Measurements from ENCODE around the gene DDX42.
"Not testable (repeated sequence)": the region's sequence is repeated elsewhere in the genome, so short reads cannot be mapped to it uniquely, and the experiment has no call there.

DDX42 gene

DNA sequence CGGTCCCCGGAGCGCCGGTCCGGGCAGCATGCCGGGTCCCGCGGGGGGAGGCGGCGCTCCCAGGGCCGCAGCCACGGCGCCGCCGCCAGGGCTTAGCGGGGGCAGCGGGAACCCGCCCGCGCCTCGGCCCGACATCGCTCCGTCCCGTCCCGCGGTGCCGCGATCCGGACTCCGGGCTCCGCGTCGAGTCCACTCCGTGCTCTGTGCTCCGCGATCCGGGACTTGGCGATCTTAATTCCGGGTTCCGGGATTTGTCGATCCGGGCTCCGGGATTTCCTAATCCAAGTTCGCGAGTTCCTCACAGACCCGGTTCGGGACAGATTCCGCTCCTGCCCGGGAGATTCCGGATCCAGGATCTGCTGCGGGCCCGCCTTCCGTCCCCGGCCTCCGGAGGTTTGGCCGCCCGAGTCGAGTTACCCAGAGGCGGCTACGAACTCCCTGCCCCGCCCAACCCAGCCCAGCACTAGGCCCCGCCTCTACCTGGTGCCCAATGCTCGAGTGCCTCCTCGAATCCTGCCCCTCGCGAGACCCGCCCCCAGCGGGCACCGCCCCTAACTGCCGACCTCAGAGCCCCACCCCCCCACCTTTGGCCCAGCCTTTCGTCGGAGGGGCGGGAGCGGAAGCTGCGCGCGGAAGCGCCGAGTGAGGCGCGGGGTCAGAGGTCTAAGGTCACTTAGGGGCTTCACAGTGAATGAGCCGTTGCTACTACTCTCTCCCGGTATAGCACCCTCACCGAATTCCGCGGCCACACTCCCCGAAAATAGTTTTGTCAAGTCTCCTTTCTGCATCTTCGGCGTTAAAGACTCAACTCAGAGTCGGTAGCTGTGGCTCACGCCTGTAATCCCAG is 68.8 kb downstream of the DDX42 start, which contains the start of gene SMARCD2:
Gene SMARCD2 (minus strand): TSS at position 146 of the 847 bp plus-strand sequence. CDS start 11 bp downstream, at position 135.
- peak; percentile 99 for DNase-seq

DNA sequence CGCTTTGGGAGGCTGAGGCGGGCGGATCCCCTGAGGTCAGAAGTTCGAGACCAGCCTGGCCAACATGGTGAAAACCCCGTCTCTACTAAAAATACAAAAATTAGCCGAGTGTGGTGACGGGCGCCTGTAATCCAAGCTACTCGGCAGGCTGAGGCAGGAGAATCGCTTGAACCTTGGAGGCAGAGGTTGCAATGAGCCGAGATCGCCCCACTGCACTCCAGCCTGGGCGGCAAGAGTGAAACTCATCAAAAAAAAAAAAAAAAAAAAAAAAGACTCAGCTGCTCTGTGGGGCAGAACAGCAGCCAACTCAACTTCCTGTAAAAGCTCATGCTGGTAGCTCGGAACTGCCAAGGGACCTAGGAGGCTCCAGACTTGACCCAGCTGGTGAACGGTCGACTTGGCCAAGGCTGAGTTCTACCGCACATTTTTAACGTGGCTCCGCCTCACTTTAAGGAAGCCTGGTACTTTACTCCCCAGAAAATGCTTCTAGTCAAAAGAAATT is 69.5 kb downstream of the DDX42 start:
- peak; percentile 70 for DNase-seq

DNA sequence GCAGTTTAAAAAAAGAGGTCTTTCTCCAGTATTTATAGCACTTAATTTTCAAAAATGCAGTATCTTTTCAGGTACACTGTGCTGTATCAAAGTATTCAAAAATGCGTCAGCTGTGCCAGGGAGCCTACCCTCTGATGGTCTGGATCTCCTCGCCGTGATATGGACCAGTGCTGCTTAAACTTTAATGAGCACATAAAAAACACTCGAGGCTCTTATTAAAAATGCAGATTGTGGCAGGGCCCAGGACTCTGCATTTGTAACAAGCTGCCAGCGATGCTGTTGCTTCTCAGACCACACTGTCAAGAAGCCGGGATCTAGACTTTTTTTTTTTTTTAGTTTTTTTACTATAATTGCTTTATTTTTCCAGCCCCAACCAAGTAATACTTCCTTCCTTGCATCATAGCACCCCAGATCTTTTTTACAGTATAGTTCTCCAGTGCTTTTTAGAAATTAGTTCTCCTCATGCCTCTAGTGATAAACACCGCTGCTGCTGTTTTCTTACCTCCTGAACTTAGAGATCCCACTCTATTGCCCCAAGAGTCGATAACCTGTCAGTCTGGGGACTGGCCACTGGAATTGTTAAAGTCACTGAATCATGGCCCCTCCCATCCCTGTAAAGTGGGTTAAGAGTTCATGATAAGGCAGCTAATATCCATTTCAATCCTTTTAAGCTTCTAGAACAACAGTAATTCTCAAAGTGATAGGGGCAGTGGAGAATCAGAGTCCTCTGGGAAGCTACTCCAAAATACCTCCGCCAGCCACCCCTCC is 70.1 kb downstream of the DDX42 start:
- no peak for DNase-seq

DNA sequence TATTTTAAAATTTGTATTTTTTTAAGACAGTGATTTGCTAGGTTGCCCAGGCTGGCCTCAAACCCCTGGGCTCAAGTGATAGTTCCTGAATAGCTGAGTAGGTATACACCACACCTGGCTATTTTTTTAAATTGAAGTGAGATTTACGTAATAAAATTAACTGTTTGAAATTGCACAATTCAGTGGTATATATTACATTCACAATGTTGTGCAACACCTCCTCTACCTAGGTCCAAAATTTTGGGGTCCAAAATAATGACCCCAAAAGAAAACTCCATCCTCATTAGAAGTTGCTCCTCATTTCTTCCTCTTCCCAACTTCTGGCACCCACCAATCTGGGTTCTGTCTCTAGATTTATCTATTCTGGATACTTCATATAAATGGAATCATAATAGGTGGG is 71.5 kb downstream of the DDX42 start:
- no peak for DNase-seq

DNA sequence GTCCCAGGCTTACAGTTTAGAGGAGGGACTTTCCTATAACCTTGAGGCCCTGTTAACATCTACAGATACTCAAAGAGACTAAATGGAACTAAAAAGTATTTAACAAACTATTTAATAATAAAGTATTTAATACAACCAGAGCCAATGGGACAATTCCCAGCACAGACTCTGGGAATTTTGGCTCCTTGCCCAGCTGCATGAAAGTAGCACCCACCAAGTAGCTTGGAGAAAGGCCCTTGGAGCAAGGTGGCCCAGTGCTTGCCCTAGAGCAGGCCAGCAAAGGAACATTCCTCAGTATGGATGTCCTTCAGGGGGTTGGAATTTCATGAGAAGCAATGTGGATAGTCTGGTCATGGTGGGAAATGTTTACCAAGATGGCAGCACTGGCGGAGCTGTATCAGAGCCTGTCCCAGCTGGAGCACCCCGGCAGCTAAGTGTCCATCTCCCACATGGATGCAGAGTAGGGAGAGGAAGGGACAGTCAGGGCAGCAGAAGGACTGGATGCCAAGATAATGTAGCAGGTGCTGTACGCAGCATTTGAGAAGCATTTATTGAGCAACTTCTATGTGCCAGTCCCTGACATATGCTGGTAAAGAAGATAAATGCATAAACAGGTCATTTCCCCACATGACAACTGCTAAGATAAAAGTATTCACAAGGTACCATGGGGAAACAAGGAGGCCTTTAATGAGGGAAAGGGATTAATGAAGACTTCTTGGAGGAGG is 73.7 kb downstream of the DDX42 start:
- DNase-seq = no peak

DNA sequence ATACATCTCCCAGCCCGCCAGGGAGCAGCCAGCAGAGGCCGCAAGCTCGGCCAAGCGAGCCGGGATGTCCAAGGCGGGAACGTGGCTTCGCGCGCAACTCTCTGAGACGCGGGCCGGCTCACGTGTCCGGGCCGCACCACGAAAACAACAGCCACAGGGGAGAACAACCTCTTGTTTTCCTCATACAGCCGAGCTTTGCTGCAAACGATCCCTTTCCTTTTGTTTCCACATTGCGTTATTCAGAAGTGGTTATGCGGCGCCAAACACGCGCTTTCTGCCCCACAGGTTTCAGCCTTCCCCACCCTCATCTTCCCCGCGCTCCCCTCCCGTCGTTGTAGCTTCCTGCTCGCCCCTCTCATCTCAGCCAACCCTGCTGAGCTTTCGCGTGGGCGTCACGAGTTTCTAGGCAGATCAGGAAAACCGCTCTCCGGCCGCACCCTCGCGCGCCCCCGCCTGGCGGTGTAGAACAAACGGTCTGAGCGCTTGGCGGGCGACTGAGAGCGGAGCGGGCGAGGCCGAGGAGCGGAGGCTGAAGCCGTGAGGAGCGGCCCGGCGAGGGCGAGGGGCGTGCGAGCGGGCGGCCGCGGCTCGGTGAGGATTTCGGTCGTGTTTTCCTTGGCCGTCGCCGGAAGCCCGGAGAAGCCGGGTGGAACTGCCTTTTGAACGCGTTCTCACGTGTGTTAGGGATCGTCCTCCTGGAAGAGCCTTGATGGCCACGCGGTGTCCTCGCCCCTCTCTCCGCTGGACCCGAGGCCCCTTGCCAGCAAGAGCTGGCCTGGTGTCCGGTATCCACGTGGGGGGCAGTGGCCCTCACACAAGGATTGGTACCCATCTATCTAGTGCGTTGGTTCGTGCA is 75.1 kb downstream of the DDX42 start:
- peak; percentile 86 for DNase-seq

DNA sequence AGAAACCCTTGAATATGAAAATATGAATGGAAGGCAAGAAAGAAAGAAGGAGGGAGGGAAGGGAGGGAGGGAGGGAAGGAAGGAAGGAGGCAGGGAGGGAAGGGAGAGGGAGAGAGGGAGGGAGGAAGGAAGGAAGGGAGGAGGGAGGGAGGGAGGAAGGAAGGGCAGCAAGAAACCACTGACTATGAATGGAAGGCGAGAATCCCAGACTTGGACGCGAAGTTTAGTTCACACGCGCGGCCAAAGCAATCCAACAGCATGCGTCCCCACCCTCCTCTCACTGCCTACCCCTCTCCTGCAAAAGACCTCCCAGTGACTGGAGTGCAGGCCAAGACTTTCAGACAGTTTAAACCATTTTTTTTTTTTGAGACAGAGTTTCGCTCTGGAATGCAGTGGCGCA is 76.4 kb downstream of the DDX42 start:
- no peak for DNase-seq

DNA sequence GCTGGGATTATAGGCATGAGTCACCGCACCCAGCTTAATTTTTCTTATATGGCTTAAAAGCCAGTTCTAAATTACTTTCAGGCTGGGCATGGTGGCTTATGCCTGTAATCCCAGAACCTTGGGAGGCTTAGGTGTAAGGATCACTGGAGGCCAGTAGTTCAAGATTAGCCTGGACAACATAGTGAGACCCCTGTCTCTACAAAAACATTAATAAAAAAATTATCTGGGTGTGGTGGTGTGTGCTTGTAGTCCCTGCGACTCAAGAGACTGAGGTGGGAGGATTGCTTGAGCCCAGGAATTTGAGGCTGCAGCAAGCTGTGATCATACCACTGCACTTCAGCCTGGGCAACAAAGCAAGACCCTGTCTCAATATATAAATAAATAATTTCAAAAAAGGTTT is 79.3 kb downstream of the DDX42 start:
- DNase-seq = no peak

DNA sequence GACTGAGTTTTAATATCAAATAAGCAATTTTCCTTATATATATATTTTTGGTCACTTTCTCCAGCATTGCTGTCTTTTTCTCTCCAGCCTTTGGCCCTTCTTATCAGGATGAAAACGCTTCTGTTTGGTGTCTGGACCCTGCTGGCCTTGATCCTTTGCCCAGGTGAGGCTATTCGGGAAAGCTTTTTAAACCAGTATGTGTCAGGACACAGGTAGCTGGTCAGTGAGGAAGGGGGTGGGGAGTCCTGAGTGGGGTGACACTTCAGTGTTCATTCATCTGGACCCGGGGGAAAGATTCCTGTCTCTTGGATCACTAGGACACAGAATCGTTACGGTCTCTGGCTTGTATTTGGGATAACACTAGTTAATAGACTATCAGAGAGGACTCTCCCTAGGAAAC is 80.7 kb downstream of the DDX42 start:
- no peak for DNase-seq

DNA sequence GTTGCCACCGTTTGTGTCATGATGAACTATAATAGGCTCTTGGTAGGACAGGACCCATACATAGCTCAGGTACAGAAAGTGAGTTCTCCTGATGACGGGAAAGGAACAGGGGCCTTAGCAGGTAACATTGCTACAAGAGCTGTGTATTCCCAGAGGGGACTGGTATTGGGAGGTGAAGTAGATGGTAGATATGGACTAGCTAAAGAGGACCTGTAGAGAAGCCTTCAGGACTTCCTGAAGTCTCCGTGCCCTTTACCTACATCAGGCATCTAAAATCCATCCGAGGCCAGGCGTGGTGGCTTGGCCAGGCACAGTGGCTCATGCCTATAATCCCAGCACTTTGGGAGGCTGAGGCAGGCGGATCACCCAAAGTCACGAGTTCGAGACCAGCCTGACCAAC is 81.2 kb downstream of the DDX42 start:
- no peak for DNase-seq

DNA sequence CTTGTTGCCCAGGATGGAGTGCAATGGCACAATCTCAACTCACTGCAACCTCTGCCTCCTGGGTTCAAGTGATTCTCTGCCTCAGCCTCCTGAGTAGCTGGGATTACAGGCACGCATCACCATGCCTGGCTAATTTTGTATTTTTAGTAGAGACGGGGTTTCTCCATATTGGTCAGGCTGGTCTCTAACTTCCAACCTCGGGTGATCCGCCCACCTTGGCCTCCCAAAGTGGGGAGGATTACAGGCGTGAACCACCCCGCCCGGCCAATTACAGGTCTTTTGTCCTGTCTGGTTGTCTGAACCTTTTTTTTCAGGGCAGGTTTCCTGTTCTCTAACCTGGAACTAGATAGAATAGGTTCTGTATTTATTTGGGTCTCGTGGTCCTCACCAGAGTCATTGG is 82.5 kb downstream of the DDX42 start:
- DNase-seq = not testable (repeated sequence)

DNA sequence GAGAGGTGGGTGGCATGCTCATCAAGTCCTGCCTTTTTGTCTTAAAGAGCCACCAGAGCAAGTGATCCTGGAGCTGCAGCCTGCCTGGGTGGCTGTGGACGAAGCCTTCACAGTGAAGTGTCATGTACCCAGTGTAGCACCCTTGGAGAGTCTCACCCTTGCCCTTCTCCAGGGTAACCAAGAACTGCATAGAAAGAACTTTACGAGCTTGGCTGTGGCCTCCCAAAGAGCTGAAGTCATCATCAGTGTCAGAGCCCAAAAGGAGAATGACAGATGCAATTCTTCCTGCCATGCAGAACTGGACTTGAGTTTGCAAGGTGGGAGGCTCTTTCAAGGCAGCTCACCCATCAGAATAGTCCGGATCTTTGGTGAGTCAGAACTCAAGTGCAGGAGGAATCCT is 85.3 kb downstream of the DDX42 start:
- no peak for DNase-seq

DNA sequence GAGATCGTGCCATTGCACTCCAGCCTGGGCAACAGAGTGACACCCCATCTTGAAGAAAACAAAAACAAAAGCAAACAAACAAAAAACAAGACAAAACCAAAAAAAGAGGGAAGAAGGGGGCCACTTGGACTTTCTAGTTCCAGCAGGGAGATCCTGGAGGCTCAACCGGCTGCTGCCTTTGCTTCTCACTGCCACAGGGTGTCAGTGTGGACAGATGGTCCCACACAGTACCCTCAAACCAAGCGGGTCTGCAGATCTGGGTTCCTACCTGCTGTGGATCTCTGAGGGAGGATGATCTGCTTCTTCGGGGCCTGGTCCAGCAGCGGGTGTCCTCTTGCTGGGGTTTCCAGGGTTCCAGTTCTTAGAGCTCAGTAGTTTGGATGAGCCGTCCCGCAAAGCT is 92.7 kb downstream of the DDX42 start:
- not testable (repeated sequence) for DNase-seq
